HG03095 (cell line): ENCODE results near the gene TEX13D.
"Not testable (repeated sequence)": the region's sequence is repeated elsewhere in the genome, so short reads cannot be mapped to it uniquely, and the experiment has no call there.

Source experiments
- ATAC-seq: cut with Tn5 transposase; IDR thresholded peaks from one replicate; pipeline ENCODE4 v1.9.1; 2021; ENCODE audit warnings: moderate library complexity; ENCODE audit not compliant: unreplicated experiment

The TEX13D gene

DNA sequence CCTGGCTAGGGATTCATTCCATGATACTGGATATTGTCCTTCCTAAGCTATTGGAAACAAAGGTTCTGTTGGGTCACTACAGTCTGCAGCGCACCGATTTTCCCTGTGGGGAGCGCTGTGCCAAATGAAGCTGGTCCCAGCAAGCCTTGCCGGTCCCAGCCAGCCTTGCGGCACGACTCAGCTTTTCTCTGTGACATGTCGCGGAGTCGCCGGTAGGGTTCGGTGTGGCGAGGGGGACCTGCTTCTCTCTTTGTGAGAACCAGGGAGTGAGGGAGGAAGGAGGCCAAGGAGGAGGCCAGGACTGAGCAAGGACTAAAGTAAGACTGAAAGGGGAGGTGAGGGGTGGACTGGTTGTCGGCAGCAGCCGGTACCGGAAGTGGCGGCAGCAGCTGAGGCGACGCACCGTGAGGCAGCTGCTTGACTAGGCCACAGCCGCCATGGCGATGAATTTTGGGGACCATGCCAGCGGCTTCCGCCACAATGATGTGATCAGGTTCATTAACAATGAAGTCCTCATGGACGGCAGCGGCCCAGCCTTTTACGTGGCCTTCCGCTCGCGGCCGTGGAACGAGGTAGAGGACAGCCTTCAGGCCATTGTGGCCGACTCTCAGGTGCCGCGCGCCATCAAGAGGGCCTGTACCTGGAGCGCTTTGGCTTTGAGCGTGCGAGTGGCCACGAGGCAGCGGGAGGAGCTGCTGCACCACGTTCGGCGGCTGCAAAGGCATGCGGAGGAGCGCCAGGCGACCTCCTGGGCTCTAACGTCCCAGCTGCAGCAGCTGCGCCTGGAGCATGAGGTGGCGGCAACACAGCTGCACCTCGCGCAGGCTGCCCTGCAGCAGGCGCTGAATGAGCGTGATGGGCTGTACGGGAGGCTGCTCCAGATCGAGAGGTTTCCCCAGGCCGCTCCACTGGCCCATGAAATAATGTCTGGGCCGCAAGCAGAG, at the start of gene TEX13D:
Gene TEX13D, plus strand, starts transcription at position 180 of the 944 bp plus-strand sequence. Its CDS starts 258 bp downstream, at position 438.
- no peak for ATAC-seq

DNA sequence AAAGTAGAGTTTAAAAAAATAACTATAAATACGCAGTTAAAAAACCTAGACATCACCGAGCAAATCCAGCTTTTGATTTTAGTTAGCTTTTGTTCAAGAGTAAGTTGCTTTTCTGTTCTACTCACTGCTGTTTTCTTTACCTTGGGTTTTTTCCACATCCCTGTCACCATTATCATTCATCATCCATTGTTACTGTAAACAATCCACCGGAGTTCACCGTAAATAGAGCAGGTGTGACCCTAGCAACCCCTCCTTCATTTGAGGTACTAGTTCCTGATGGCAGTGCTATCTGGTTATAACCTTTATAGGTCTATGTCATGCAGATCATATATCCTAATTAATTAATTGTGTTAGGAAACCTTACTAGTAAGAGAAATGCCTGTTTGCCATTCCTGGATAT, 43.0 kb upstream of the TEX13D start:
- no peak for ATAC-seq

DNA sequence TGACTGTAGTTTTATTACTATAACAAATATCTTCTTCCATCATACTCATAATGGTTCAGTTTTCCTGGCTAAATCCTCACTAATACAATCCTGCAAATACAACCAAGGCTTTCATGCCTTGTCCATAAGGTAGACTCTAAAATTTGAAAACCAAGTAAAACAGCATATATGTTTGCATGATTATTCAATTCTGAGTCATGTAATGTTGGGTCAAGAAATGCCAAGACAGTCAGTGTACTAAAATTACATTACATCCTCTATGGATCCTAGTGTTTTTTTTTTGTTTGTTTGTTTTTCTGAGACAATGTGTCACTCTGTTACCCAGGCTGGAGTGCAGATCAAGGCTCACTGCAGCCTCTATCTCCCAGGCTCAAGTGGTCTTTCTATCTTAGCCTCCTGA, 38.6 kb upstream of the TEX13D start:
- no peak for ATAC-seq

DNA sequence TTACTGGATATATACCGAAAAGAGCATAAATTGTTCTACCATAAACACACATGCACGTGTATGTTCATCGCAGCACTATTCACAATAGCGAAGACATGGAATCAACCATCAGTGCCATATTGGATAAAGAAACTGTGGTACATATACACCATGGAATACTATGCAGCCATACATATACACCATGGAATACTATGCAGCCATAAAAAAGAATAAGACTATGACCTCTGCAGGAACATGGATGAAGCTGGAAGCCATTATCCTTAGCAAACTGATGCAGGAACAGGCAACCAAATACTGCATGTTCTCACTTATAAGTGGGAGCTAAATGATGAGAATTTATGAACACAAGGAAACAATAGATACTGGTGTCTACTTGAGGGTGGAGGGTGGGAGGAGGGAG, 33.1 kb upstream of the TEX13D start:
- not testable (repeated sequence) for ATAC-seq

DNA sequence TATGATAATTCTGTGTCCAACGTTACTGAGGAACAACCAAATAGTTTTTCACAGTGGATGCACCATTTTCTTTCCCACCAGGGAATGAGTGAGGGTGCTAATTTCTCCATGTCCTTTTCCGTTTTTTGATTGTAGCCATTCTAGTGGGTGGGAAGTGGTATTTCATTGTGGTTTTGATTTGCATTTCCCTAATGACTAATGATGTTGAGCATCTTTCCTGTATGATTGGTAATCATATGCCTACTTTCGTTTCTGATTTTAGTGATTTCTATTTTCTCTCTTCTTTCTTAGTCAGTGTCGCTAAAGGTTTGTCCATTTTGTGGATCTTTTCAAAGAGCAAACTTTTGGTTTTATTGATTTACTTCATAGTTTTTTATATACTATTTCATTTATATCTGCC, 32.1 kb upstream of the TEX13D start:
- no peak for ATAC-seq

DNA sequence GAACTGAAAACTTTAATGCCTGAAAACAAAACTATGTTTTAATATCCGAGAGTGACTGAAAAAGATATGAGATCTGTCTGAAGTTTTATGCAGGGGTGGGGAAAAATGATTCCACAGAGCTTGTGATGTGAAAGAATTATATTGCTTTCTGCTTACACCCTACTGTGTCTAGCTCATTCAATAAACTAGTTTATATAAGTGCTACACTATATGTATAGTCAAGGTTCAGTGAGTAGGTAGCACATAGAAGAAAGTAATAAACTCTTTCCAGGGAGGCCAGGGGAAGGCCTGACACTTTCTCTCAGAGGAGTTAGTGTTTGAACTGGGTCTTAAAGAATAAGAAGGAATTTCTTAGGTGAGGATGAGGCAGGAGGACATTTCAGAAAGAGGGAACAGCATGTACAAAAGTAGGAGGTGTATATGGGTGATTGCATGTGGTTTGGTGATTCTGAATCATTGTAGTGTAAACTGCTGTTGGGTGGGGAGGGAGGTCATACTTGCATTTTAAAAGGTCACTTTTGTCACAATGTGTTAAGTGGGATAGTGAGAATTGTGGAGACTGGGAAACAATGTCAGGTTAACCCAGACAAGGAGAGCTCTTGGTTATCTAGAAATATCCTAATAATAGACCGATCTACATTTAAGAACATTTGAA, 25.1 kb upstream of the TEX13D start:
- ATAC-seq: no peak

DNA sequence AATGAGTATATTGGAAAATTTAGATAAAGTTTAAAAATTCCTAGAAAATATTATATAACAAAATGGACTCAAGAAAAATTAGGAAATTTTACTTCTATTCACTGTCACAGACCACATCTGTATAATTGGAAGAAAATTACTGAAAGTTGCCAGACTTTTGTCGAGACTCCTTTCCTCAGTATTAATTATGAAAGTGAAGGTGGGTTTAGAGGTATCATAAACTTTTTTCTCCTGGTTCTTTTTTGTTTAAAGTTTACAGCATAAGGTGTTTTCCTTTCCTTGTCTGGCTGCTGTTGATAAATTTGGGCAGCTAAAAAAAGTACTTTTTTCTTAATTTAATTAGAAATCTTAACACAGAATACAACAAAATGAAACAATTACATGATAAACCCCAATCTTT, 6.7 kb upstream of the TEX13D start:
- ATAC-seq: no peak

DNA sequence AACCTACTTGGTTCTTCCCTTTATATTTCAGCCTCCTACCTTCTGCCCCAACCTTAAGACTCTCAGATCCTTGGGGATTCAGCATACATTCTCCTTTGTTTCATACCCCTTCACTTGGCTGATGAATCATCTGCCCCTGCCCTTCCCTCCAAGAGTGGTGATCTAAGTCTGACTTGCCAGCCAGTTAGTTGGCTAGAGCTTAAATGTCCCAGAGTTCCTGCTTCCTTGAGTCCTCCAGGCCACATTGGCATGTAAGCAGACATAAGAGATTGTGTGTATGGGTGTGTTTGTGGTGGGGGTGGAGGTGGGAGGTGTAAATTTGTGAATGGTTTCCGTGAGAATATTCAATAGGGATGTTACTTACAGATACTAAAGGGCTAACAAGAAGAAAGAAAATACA, 3.7 kb upstream of the TEX13D start:
- ATAC-seq: no peak

DNA sequence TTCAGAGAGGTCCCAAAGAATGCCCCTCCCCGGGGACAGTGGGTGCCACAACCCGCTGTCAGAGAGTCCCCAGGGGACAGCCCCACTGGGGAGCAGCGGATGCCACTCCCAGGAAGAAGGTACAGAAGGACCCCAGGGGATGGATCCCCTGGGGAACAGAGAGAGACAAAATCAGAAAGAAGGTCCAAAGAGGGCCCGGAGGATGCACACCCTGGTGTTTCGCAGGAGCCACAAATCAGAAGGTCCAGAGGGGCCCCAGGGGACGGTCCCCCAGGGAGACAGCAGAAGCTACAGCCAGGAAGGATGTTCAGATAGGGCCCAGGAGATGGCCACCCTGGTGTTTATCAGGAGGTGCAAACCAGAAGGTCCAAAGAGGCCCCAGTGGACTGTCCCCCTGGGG, 1.4 kb downstream of the TEX13D start:
- ATAC-seq: no peak

DNA sequence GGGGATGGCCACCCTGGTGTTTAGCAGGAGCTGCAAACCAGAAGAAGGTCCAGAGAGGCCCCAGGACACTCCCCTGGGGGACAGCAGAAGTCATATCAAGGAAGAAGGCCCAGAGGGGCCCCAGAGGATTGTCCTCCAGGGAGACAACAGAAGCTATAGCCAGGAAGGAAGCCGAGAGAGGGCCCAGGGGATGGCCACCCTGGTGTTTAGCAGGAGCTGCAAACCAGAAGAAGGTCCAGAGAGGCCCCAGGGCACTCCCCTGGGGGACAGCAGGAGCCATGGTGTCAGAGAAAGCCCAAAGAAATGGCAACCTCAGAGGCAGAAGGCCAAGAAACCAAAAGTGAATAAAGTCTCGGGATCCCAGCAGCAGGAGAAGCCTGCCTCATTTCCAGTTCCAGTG, 2.1 kb downstream of the TEX13D start:
- ATAC-seq: not testable (repeated sequence)

DNA sequence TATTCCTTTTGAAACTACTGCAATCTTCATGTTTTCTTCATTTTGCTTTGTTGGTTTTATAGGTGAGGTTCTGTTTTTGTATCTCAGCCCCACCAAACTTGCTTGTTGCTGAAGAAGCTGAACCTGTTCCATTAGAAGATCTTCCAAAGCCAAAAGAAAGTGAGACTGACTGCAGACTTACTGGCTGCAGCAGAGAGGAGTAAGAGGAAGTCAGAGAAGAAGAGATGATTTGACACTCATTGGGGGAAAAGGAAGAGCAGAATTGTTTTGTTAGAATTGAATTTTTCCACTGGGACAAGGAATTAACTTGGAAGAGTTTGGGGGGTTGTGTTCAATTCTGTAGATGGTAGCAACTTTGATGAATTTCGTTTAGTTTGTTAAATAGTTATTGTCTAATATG, 3.1 kb downstream of the TEX13D start:
- ATAC-seq: no peak

DNA sequence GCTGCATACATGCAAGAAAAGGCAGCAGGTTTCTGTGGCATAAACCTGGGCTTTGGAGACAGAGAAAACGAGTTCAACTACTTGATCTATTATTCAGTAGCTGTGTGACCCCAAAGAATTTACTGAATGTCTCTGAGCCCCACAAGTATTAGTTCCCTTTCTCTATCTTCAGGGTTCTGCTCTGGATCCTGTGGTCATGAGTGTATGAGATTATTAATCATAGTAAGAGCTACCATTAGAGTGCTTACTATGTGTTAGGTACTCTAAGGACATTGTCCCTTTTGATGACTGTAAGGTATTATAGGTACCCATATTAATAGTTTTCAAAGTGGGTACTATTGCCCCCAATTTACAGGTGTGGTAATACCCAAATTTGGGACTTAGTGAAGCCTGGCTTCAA, 5.5 kb downstream of the TEX13D start:
- no peak for ATAC-seq

DNA sequence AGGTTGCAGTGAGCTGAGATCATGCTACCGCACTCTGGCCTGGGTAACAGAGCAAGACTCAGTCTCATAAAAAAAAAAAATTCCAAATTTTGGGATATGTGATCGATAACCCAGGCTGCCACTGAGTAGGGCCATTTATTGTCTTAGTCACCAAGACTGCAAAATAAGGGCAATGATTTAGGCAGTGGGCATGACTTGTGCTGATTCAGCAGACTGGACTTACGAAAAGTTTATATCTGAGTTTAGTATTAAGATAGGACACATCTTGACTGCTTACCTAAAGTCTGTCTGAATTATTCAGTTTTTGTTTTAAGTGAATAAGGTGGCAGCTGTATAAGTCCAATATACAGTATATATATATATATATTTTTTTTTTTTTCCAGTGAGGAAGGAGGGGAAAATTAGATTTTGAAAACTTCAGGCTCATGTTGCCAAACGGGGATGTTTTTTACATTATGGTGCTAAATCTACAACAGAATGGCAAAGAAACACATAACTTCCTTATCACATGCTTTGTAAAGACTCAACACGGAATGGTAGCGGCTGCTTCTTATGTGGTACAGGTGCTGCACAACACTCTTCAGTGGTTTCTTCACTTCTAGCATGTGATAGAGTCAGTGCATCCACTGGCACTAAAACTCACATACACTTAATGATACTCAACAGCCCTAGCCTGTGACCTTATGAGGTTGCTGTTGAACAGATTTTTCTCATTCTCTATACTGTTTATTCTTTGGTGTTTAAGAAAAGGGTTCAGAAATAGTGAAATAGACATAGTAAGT, 6.5 kb downstream of the TEX13D start:
- ATAC-seq: no peak

DNA sequence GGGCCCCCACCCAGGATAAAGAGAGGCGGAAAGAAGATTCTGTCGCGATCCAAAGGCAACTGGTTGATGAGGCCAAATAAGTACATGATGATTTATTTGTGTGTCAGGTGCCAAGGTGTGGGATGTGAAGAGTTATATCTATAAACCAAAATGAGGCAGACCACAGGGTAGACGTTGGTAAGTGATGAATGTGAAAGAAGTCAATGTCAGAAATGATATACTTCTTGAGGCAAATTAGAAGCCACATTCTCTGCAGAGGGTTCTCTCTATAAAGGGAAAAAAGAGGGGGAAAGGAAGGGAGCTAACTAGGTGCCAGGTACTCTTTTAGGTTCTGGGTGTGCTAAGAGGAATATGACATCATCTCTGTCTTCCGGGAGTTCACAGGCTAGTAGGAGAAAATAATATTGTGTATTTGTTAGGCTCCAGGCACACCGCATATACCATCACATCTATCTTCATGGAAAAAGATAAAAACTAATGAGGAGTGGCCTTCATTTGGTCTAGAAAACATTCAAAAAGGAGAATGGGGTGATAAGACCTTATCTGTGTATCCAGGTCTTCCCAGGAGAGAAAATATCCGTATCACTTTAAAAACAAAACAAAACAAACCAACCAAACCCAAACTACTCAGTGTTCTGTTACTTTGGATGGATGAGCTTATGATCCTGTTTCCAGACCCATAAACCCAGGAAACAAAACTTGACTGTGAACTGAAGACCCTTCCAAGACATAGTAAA, 9.1 kb downstream of the TEX13D start:
- no peak for ATAC-seq

DNA sequence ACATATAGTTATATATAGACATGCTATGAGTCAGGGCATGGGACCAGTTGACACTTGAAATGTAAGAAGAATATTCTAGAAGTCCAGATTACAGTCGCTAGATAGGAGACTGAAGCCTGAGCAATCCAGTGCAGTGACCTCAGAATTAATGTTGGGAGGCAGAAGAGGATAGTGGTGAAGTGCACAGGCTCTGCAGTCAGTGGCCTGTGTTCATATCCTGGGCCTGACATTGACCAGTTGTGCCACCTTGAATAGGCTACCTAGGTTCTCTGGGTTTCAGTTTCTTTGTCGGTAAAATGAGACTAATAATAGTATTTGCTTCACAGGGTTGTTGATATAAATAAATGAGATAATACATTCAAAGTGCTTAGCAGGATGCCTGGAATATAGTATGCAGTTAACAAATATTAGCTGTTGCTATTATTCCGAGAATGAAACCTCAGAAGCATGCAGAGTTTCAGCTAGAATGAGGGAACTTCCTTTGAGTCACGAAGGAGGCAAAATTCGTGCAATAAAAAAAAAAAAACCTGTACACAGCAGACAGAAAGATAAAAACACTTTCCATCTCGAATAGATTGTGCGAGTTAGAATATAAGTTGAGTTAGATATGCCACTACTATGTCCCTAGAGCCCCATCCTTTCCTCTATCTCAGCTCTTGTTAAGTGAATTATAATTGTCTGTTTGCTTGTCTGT, 9.9 kb downstream of the TEX13D start:
- ATAC-seq: no peak

DNA sequence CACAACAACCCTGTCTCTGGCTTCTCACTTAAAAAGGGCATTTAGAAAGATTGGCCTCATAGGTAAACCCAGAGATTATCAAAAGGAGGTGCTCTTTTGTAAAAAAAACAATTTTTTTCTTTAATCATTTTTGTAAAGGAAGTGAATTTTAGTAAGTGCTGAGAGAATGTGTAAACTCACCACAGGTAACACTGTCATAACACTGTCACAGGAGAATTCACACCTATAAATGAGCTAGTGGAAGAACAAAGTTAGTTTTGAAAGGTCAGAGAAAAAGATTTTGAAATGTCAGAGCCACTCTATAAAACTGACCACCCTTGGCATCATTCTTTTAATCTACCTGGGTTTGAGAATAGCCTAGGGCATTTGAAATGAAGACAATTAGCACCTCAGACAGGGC, 10.6 kb downstream of the TEX13D start:
- ATAC-seq: no peak

DNA sequence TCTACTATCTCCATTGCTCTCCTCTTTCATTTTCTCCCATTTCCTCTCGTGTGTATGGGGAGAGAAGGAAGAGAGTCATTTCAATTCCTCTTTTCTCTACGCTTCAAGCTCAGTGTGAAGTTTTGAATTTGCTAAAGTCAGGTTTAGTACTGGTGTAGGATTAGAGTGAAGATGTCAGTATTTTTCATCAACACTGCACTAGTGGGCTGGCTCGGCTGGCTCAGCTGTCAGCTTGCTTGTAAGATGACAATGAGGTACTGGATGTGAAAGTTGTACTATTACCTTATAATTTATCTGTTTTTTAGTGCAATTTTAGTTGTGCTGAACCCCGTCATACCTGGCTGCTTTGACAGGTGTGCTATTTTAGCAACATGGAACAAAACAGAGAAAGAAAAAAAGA, 11.8 kb downstream of the TEX13D start:
- no peak for ATAC-seq

DNA sequence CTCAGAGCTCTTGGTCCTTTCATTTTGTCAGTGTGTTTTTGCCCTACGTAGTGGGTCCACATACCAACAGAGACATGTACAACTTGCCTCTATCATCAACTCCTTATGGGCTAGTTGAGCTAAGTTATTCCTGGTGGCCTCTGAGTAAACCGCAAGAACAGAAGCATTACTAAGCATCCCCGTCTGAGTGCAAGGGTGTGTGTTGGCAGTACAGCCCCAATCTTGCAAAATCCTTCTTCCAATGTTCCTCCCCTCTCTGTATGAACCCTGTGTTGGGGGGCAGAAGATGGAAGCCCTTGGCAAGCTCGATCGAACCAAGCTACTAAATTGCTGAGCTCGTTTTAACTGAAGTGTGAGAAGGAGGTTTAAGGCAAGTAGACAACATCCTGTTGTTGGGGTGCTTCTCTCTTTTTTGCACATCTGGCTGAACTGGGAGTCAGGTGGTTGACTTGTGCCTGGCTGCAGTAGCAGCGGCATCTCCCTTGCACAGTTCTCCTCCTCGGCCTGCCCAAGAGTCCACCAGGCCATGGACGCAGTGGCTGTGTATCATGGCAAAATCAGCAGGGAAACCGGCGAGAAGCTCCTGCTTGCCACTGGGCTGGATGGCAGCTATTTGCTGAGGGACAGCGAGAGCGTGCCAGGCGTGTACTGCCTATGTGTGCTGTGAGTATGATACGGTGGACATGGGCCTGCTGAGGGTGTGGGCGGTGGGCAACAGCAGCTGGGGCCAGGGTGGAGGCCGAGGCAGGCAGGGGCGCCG, 13.8 kb downstream of the TEX13D start, which contains the start of gene SH2D1A:
Gene SH2D1A, plus strand, starts transcription at position 447 of the 760 bp plus-strand sequence. Its CDS starts 80 bp downstream, at position 527.
- no peak for ATAC-seq

DNA sequence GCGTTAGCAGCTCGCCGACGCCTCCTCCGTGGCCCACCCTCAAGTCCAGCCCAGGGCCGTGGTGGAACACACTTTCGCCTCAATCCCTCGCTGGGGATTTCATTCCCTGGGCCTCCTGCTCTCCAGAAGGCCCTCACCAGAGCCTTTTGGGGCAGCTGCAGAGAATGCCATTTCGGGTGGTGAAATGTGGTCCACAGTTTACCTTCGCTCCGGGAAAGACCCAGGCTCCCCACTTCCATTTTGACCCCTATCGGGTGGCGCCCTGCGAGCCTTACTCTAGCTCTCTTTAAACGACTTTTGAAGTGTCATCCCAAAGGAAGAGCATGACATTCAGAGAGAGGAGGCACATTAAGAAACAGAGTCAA, 14.4 kb downstream of the TEX13D start:
- no peak for ATAC-seq
